ENCODE data around the gene HCAR1.
"Not testable (repeated sequence)": the region's sequence is repeated elsewhere in the genome, so short reads cannot be mapped to it uniquely, and the experiment has no call there.

DNA sequence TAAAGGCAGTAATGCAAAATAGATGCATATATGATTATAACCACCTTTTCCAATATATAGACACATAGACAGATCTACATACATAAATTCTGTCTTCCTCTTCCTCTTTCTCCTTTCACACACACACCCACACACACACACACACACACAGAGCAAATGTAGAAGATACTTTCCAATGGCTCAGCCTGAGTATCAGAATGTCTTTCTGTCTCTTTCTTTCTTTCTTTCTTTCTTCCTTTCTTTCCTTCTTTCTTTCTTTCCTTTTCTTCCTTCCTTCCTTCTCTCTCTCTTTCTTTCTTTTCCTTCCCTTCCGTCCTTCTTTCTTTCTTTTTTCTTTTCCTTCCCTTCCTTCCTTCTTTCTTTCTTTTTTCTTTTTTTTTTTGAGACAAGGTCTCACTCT, 19.4 kb downstream of the HCAR1 start:
- not testable (repeated sequence) for TF ChIP-seq EZH2 (IDR thresholded peaks at IDR 0.05; ENCODE audit: low read length, missing control alignments)
- TF ChIP-seq, protein P1, sequence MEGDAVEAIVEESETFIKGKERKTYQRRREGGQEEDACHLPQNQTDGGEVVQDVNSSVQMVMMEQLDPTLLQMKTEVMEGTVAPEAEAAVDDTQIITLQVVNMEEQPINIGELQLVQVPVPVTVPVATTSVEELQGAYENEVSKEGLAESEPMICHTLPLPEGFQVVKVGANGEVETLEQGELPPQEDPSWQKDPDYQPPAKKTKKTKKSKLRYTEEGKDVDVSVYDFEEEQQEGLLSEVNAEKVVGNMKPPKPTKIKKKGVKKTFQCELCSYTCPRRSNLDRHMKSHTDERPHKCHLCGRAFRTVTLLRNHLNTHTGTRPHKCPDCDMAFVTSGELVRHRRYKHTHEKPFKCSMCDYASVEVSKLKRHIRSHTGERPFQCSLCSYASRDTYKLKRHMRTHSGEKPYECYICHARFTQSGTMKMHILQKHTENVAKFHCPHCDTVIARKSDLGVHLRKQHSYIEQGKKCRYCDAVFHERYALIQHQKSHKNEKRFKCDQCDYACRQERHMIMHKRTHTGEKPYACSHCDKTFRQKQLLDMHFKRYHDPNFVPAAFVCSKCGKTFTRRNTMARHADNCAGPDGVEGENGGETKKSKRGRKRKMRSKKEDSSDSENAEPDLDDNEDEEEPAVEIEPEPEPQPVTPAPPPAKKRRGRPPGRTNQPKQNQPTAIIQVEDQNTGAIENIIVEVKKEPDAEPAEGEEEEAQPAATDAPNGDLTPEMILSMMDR (conservative IDR thresholded peaks at IDR 0.05 in 1 of 2, IDR thresholded peaks at IDR 0.05 in 1 of 2; ENCODE audit: low read depth in 1 of 2, low read length in 2 of 2), result not testable (repeated sequence)

Data from fibroblast of lung (primary cell).